CD4-positive, alpha-beta T cell treated with Interleukin-4 for 1 hour (primary cell): ENCODE data around the gene PIGL.
"Not testable (repeated sequence)": the region's sequence is repeated elsewhere in the genome, so short reads cannot be mapped to it uniquely, and the experiment has no call there.

Source experiments
- DNase-seq, 2 donors: peaks; one replicate each; pipeline ENCODE4 v3.0.0-alpha.2; 2020 to 2022

The PIGL gene

GRCh38 chr17:16222406-16222805 lies 5.4 kb downstream of the PIGL start:
- DNase-seq, result no peak

- not testable (repeated sequence) for DNase-seq
Measured at GRCh38 chr17:16229912-16230561, 13.0 kb downstream of the PIGL start.

- no peak for DNase-seq
Measured at GRCh38 chr17:16232391-16232790, 15.4 kb downstream of the PIGL start.

GRCh38 chr17:16239931-16240330 lies 22.9 kb downstream of the PIGL start:
- no peak for DNase-seq

GRCh38 chr17:16241906-16242399 lies 24.9 kb downstream of the PIGL start:
- no peak for DNase-seq

- no peak for DNase-seq
Measured at GRCh38 chr17:16243385-16243784, 26.4 kb downstream of the PIGL start.

- no peak for DNase-seq
Measured at GRCh38 chr17:16243801-16244567, 27.0 kb downstream of the PIGL start.

- DNase-seq, result no peak
Measured at GRCh38 chr17:16247586-16247984, 30.6 kb downstream of the PIGL start.

GRCh38 chr17:16250635-16251034 lies 33.6 kb downstream of the PIGL start:
- DNase-seq, result no peak

- DNase-seq, result no peak
Measured at GRCh38 chr17:16251043-16251442, 34.0 kb downstream of the PIGL start.

GRCh38 chr17:16251556-16251955 lies 34.5 kb downstream of the PIGL start:
- DNase-seq, result no peak

- no peak for DNase-seq
Measured at GRCh38 chr17:16254773-16255400, 37.9 kb downstream of the PIGL start.

- no peak for DNase-seq
Measured at GRCh38 chr17:16255481-16255921, 38.5 kb downstream of the PIGL start.

- DNase-seq, result no peak
Measured at GRCh38 chr17:16258901-16259300, 41.9 kb downstream of the PIGL start.

GRCh38 chr17:16259926-16260325 lies 42.9 kb downstream of the PIGL start:
- DNase-seq, result no peak

- no peak for DNase-seq
Measured at GRCh38 chr17:16261049-16261448, 44.0 kb downstream of the PIGL start.

GRCh38 chr17:16262201-16262600 lies 45.2 kb downstream of the PIGL start:
- DNase-seq, result no peak

GRCh38 chr17:16267174-16267573 lies 50.2 kb downstream of the PIGL start:
- DNase-seq, result no peak

- DNase-seq, result no peak
Measured at GRCh38 chr17:16269658-16270057, 52.6 kb downstream of the PIGL start.

- no peak for DNase-seq
Measured at GRCh38 chr17:16272111-16272840, 55.3 kb downstream of the PIGL start.

- no peak for DNase-seq
Measured at GRCh38 chr17:16273499-16273898, 56.5 kb downstream of the PIGL start.

GRCh38 chr17:16273929-16274339 lies 56.9 kb downstream of the PIGL start:
- DNase-seq, result no peak

- no peak for DNase-seq
Measured at GRCh38 chr17:16275024-16275423, 58.0 kb downstream of the PIGL start.
